HAP-1 (cell line): ENCODE results near the gene PRKCE.

Source experiments
- DNase-seq, 2 experiments: peaks; one replicate each; pipeline ENCODE4 v3.0.0-alpha.2; 2016 to 2020; ENCODE audit warnings: low spot score in 2 of 2
- H3K27me3 ChIP-seq: fragments of 250-450 bp; sonication (Bioruptor Pico); 2 replicates; pipeline ENCODE4 v1.5.1; 2020; ENCODE audit warnings: low read depth, mild to moderate bottlenecking, moderate library complexity
- H3K36me3 ChIP-seq: fragments of 250-450 bp; sonication (Bioruptor Pico); replicated peaks from 2 replicates; pipeline ENCODE4 v1.5.1; 2020; ENCODE audit warnings: mild to moderate bottlenecking
- H3K4me1 ChIP-seq: fragments of 250-450 bp; sonication (Bioruptor Pico); 2 replicates; pipeline ENCODE4 v1.5.1; 2020; ENCODE audit warnings: mild to moderate bottlenecking
- H3K4me3 ChIP-seq: fragments of 250-450 bp; sonication (Bioruptor Pico); 2 replicates; pipeline ENCODE4 v1.5.1; 2020; ENCODE audit warnings: mild to moderate bottlenecking, moderate library complexity
- H3K9me3 ChIP-seq: fragments of 250-450 bp; sonication (Bioruptor Pico); 2 replicates; pipeline ENCODE4 v1.5.1; 2020; ENCODE audit warnings: mild to moderate bottlenecking, moderate library complexity
- in situ Hi-C: fragments of 300-500 bp; cut with MboI; formaldehyde crosslinking; loops from 3 replicates; pipeline ENCODE4 v1.14.3; 2020; ENCODE audit warnings: low sequenced_read_pairs, inconsistent platforms, mixed read lengths

The PRKCE gene

GRCh38 chr2:45993476-45993991 is 342.1 kb downstream of the PRKCE start:
- Histone ChIP-seq H3K36me3 (no peaks in the 10 kb centered on the region), H3K9me3 (no peaks in the 10 kb centered on the region), H3K4me1 (no peaks in the 10 kb centered on the region; the same call in 1 of the 2 replicates), H3K4me3 (no peak overlapping the region), H3K27me3 (no peaks in the 10 kb centered on the region)
- in situ Hi-C loops = no loop called here
- DNase-seq = peak; percentile 69 to 78

- H3K4me3 ChIP-seq = no peak overlapping the region
- H3K9me3 ChIP-seq = no peaks in the 10 kb centered on the region
- no peaks in the 10 kb centered on the region for H3K27me3 ChIP-seq
- no peak for DNase-seq
- no peaks in the 10 kb centered on the region; the same call in 1 of the 2 replicates for H3K4me1 ChIP-seq
- in situ Hi-C loops = no loop called here
- no peaks in the 10 kb centered on the region for H3K36me3 ChIP-seq
These were observed 342.6 kb downstream of the PRKCE start for GRCh38 chr2:45994060-45994459.

- Histone ChIP-seq H3K4me1 (no peaks in the 10 kb centered on the region), H3K9me3 (no peaks in the 10 kb centered on the region), H3K4me3 (no peak overlapping the region), H3K27me3 (no peaks in the 10 kb centered on the region), H3K36me3 (no peaks in the 10 kb centered on the region)
- in situ Hi-C loops = loop anchor here (25.0 kb wide), 1 partner anchor 662 kb away; no protein-coding TSS in a partner anchor
- DNase-seq = no peak
These were observed 349.2 kb downstream of the PRKCE start for GRCh38 chr2:46000660-46001059.

- Histone ChIP-seq H3K4me3 (no peak overlapping the region), H3K4me1 (no peaks in the 10 kb centered on the region), H3K9me3 (no peaks in the 10 kb centered on the region), H3K27me3 (no peaks in the 10 kb centered on the region), H3K36me3 (no peaks in the 10 kb centered on the region)
- in situ Hi-C loops = loop anchor here (25.0 kb wide), 1 partner anchor 661 kb away; no protein-coding TSS in a partner anchor
- no peak for DNase-seq
These were observed 349.8 kb downstream of the PRKCE start for GRCh38 chr2:46001290-46001689.

- no peaks in the 10 kb centered on the region for H3K27me3 ChIP-seq
- H3K4me3 ChIP-seq = no peak overlapping the region
- no peaks in the 10 kb centered on the region for H3K4me1 ChIP-seq
- H3K36me3 ChIP-seq = no peaks in the 10 kb centered on the region
- DNase-seq = no peak
- in situ Hi-C loops = loop anchor here (25.0 kb wide), 1 partner anchor 660 kb away; no protein-coding TSS in a partner anchor
- no peaks in the 10 kb centered on the region for H3K9me3 ChIP-seq
These were observed 350.4 kb downstream of the PRKCE start for GRCh38 chr2:46001741-46002506.

GRCh38 chr2:46002507-46002883 is 351.0 kb downstream of the PRKCE start:
- H3K36me3 ChIP-seq = no peaks in the 10 kb centered on the region
- in situ Hi-C loops = loop anchor here (25.0 kb wide), 1 partner anchor 660 kb away; no protein-coding TSS in a partner anchor
- DNase-seq = no peak

GRCh38 chr2:46002947-46003346 is 351.5 kb downstream of the PRKCE start:
- DNase-seq = no peak
- no peaks in the 10 kb centered on the region for H3K36me3 ChIP-seq
- in situ Hi-C loops = loop anchor here (25.0 kb wide), 1 partner anchor 659 kb away; no protein-coding TSS in a partner anchor
- no peak overlapping the region for H3K4me3 ChIP-seq
- H3K9me3 ChIP-seq = no peaks in the 10 kb centered on the region
- no peaks in the 10 kb centered on the region for H3K27me3 ChIP-seq
- no peaks in the 10 kb centered on the region for H3K4me1 ChIP-seq

More at GRCh38 chr2:46002507-46002883, 351.0 kb downstream of the PRKCE start:
- H3K9me3 ChIP-seq = no peaks in the 10 kb centered on the region
- no peaks in the 10 kb centered on the region for H3K27me3 ChIP-seq
- no peaks in the 10 kb centered on the region for H3K4me1 ChIP-seq
- H3K4me3 ChIP-seq = no peak overlapping the region

- no peak for DNase-seq
- H3K4me3 ChIP-seq = no peak overlapping the region
- H3K36me3 ChIP-seq = no peaks in the 10 kb centered on the region
- no peaks in the 10 kb centered on the region for H3K27me3 ChIP-seq
- no peaks in the 10 kb centered on the region for H3K4me1 ChIP-seq
- H3K9me3 ChIP-seq = no peaks in the 10 kb centered on the region
- in situ Hi-C loops = loop anchor here (25.0 kb wide), 1 partner anchor 658 kb away; no protein-coding TSS in a partner anchor
These were observed 352.5 kb downstream of the PRKCE start for GRCh38 chr2:46003903-46004473.

- Histone ChIP-seq H3K4me1 (no peaks in the 10 kb centered on the region), H3K36me3 (no peaks in the 10 kb centered on the region), H3K27me3 (no peaks in the 10 kb centered on the region), H3K9me3 (no peaks in the 10 kb centered on the region), H3K4me3 (no peak overlapping the region)
- in situ Hi-C loops = loop anchor here (25.0 kb wide), 1 partner anchor 656 kb away; no protein-coding TSS in a partner anchor
- DNase-seq = no peak
These were observed 355.1 kb downstream of the PRKCE start for GRCh38 chr2:46006473-46007025.

GRCh38 chr2:46007412-46007811 is 355.9 kb downstream of the PRKCE start:
- H3K27me3 ChIP-seq = no peaks in the 10 kb centered on the region
- in situ Hi-C loops = loop anchor here (25.0 kb wide), 1 partner anchor 655 kb away; no protein-coding TSS in a partner anchor
- H3K9me3 ChIP-seq = no peaks in the 10 kb centered on the region
- no peak overlapping the region for H3K4me3 ChIP-seq
- DNase-seq = no peak
- H3K4me1 ChIP-seq = no peaks in the 10 kb centered on the region
- H3K36me3 ChIP-seq = no peaks in the 10 kb centered on the region

- in situ Hi-C loops = loop anchor here (25.0 kb wide), 1 partner anchor 654 kb away; no protein-coding TSS in a partner anchor
- no peaks in the 10 kb centered on the region for H3K36me3 ChIP-seq
- H3K27me3 ChIP-seq = no peaks in the 10 kb centered on the region
- no peaks in the 10 kb centered on the region for H3K9me3 ChIP-seq
- H3K4me1 ChIP-seq = no peaks in the 10 kb centered on the region
- no peak overlapping the region for H3K4me3 ChIP-seq
- no peak for DNase-seq
These were observed 356.8 kb downstream of the PRKCE start for GRCh38 chr2:46008091-46008870.

- in situ Hi-C loops = loop anchor here (25.0 kb wide), 1 partner anchor 653 kb away; no protein-coding TSS in a partner anchor
- Histone ChIP-seq H3K36me3 (no peaks in the 10 kb centered on the region), H3K27me3 (no peaks in the 10 kb centered on the region), H3K4me1 (no peaks in the 10 kb centered on the region), H3K9me3 (no peaks in the 10 kb centered on the region), H3K4me3 (no peak overlapping the region)
- no peak for DNase-seq
These were observed 357.8 kb downstream of the PRKCE start for GRCh38 chr2:46009315-46009714.

GRCh38 chr2:46009772-46010171 is 358.3 kb downstream of the PRKCE start:
- no peak overlapping the region for H3K4me3 ChIP-seq
- DNase-seq = no peak
- no peaks in the 10 kb centered on the region for H3K4me1 ChIP-seq
- in situ Hi-C loops = loop anchor here (25.0 kb wide), 1 partner anchor 653 kb away; no protein-coding TSS in a partner anchor
- H3K9me3 ChIP-seq = no peaks in the 10 kb centered on the region
- H3K27me3 ChIP-seq = no peaks in the 10 kb centered on the region
- no peaks in the 10 kb centered on the region for H3K36me3 ChIP-seq
